Immature natural killer cell (primary cell): ENCODE measurements around the gene TTC23L. TPM values are rescaled to one million over a fixed set of nuclear protein-coding genes. Genes with fewer than 3 reads are reported as not detected.
A peak's percentile ranks its signal among the peaks of the same experiment; 100 is the strongest.

Experiments used
- DNase-seq, 3 donors: peaks; one replicate each; pipeline ENCODE4 v3.0.0; 2022; ENCODE audit warnings: mixed read lengths in 1 of 3
- H3K27ac Mint-ChIP-seq, 6 donors: one replicate each; pipeline ENCODE4 v1.8.0; 2020; ENCODE audit warnings: mixed read lengths in 6 of 6, mild to moderate bottlenecking in 5 of 6, inconsistent platforms in 4 of 6, moderate library complexity in 3 of 6
- H3K27me3 Mint-ChIP-seq, 3 donors: one replicate each; pipeline ENCODE4 v1.8.0; 2020 to 2021; ENCODE audit warnings: low read depth in 3 of 3, mild to moderate bottlenecking in 3 of 3, mixed read lengths in 3 of 3, moderate library complexity in 3 of 3, inconsistent platforms in 1 of 3
- H3K36me3 Mint-ChIP-seq, 3 donors: one replicate each; pipeline ENCODE4 v1.8.0; 2020; ENCODE audit warnings: mixed read lengths in 3 of 3, inconsistent platforms in 2 of 3, mild to moderate bottlenecking in 2 of 3
- H3K4me1 Mint-ChIP-seq, 2 donors: one replicate each; pipeline ENCODE4 v1.8.0; 2020; ENCODE audit warnings: inconsistent platforms in 2 of 2, mild to moderate bottlenecking in 2 of 2, mixed read lengths in 2 of 2, moderate library complexity in 1 of 2
- H3K4me3 Mint-ChIP-seq, 5 donors: one replicate each; pipeline ENCODE4 v1.8.0; 2020; ENCODE audit warnings: mild to moderate bottlenecking in 5 of 5, mixed read lengths in 5 of 5, inconsistent platforms in 3 of 5, moderate library complexity in 3 of 5
- H3K9me3 Mint-ChIP-seq, 6 donors: one replicate each; pipeline ENCODE4 v1.8.0; 2020; ENCODE audit warnings: mild to moderate bottlenecking in 6 of 6, mixed read lengths in 6 of 6, inconsistent platforms in 4 of 6, moderate library complexity in 3 of 6
- polyA plus RNA-seq, 3 donors: library from polyadenylated mRNA; unstranded; fragments of 300-500 nt; fragmentation: Illumina TruSeq; gene quantifications; one replicate each; pipeline ENCODE4 v1.2.3, GENCODE V29; 2021

The TTC23L gene
- polyA plus RNA-seq, 3 donors from 2014 or later = not detected

GRCh38 chr5:34926318-34926888 lies 87.4 kb downstream of the TTC23L start:
- H3K4me3 Mint-ChIP-seq = no peak overlapping the region
- H3K9me3 Mint-ChIP-seq = no peaks in the 10 kb centered on the region
- H3K27me3 Mint-ChIP-seq = peaks cover 0 to 5% (median 3%) of the 10 kb centered on the region in 3 donors
- H3K27ac Mint-ChIP-seq = no peak overlapping the region
- no peak for DNase-seq
- peaks cover 13 to 28% (median 15%) of the 10 kb centered on the region in 3 donors for H3K36me3 Mint-ChIP-seq
- peaks cover 18 to 28% of the 10 kb centered on the region in 2 donors for H3K4me1 Mint-ChIP-seq

GRCh38 chr5:34927785-34928184 lies 88.8 kb downstream of the TTC23L start:
- Mint-ChIP-seq H3K36me3 (peaks cover 9 to 22% (median 12%) of the 10 kb centered on the region in 3 donors), H3K9me3 (no peaks in the 10 kb centered on the region), H3K27ac (no peak overlapping the region), H3K4me1 (peaks cover 23 to 35% of the 10 kb centered on the region in 2 donors), H3K4me3 (peak overlapping the region in 1 of 5 donors; percentile 33), H3K27me3 (peaks cover 0 to 5% (median 3%) of the 10 kb centered on the region in 3 donors)
- no peak for DNase-seq

DNA sequence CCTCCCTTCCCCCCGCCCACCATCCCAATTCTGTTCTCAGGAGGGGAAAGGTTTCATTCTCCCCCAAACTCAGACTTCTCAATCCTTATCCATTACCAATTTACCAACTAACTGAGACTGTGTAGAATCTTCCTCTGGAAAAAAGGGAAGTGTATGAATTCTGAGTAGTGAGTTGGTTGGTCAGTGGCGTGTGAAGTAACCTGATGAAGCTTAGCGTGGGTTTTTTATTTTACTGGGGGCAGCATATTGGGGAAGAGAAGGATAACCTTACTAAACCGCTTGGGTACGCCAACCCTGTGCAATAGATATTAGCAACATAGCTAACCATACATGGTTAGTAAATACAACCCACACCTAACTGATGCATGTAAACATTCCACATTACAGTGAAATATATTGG lies 89.3 kb downstream of the TTC23L start:
- H3K27me3 Mint-ChIP-seq = peaks cover 0 to 5% (median 3%) of the 10 kb centered on the region in 3 donors
- peak overlapping the region in 3 of 5 donors; percentile 46 to 92 (median 92) for H3K4me3 Mint-ChIP-seq
- DNase-seq = no peak
- H3K9me3 Mint-ChIP-seq = no peaks in the 10 kb centered on the region
- peaks cover 8 to 21% (median 11%) of the 10 kb centered on the region in 3 donors for H3K36me3 Mint-ChIP-seq
- peak overlapping the region in 1 of 6 donors; percentile 28 for H3K27ac Mint-ChIP-seq
- H3K4me1 Mint-ChIP-seq = peaks cover 23 to 35% of the 10 kb centered on the region in 2 donors

- Mint-ChIP-seq H3K27me3 (peaks cover 0 to 5% (median 3%) of the 10 kb centered on the region in 3 donors), H3K36me3 (peaks cover 4 to 15% (median 11%) of the 10 kb centered on the region in 3 donors), H3K4me1 (peaks cover 29 to 41% of the 10 kb centered on the region in 2 donors), H3K27ac (peak within 1 kb of the TSS; percentile 91 to 96 (median 94)), H3K9me3 (no peaks in the 10 kb centered on the region), H3K4me3 (peak within 1 kb of the TSS; percentile 92 to 96 (median 94))
- peak; percentile 98 for DNase-seq
Observed at GRCh38 chr5:34929134-34929719, 90.3 kb downstream of the TTC23L start, which contains the start of gene DNAJC21. TSS of gene DNAJC21 (plus strand) at chr5:34929559. CDS start at chr5:34929820, 261 bp downstream.

DNA sequence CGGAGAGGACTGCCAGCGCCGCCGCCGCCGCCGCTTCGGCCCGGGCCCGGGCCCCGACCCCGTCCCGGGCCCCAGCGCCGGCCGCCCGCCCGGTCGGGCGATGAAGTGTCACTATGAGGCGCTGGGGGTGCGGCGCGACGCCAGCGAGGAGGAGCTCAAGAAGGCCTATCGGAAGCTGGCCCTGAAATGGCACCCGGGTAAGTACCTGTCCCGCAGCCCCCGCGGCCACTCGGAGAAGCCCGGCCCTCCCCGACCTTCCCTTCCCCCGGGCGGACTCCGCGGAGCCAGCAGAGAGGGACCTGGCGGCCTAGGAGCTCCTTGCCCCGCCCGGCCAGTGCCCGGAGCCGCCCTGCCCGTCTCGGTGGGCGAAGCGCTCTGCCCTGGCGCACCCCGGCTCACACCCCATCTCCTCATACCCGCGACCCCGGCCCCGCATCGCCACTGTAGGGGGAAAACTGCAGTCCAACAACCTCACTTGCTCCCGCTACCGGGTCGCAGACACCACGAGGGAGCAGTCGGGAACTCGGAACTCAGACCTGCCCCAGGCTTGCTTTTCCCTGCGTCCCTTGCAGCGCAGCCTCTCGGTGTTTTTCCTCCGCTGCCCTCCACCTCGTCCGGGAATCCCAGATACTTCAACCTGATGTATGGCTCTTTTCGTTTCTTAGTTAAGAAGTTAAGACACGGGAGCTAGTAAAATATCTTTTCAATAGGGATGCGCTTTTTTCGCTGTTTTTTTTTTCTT lies 90.9 kb downstream of the TTC23L start:
- Mint-ChIP-seq H3K36me3 (peaks cover 2 to 11% (median 11%) of the 10 kb centered on the region in 3 donors), H3K27me3 (peaks cover 0 to 5% (median 3%) of the 10 kb centered on the region in 3 donors)

DNA sequence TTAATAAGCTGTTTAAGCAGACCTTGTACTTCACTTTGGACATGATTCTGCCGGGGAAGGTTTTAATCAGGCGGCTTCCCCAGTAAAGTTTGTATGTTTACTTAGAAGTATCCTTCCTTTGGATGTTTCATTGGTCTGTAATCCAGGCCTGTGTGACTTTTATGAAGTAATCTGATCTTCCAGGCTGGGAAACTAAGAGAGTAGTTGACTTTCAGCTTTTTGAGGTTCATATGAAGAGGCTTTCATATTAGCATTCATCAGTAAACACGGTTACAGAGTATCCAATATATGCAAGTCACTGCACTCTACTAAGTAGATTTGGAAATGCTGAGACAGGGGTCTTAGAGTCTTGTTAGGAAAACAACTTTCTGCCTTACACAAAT lies 91.5 kb downstream of the TTC23L start:
- H3K27me3 Mint-ChIP-seq = peaks cover 0 to 5% (median 3%) of the 10 kb centered on the region in 3 donors
- DNase-seq = no peak

More for the DNA sequence above, 90.9 kb downstream of the TTC23L start:
- DNase-seq = peak; percentile 82 to 85 (median 83)
- H3K9me3 Mint-ChIP-seq = no peaks in the 10 kb centered on the region
- peak overlapping the region; percentile 91 to 96 (median 94) for H3K4me3 Mint-ChIP-seq
- H3K27ac Mint-ChIP-seq = peak overlapping the region; percentile 91 to 96 (median 94)
- H3K4me1 Mint-ChIP-seq = peaks cover 29 to 41% of the 10 kb centered on the region in 2 donors

GRCh38 chr5:34930870-34931269 lies 91.9 kb downstream of the TTC23L start:
- Mint-ChIP-seq H3K4me1 (peaks cover 29 to 41% of the 10 kb centered on the region in 2 donors), H3K36me3 (peaks cover 4 to 8% (median 5%) of the 10 kb centered on the region in 3 donors), H3K4me3 (peak overlapping the region; percentile 91 to 96 (median 94)), H3K27ac (peak overlapping the region; percentile 91 to 96 (median 94)), H3K9me3 (no peaks in the 10 kb centered on the region), H3K27me3 (peaks cover 0 to 5% (median 3%) of the 10 kb centered on the region in 3 donors)
- no peak for DNase-seq

More for the DNA sequence above, 91.5 kb downstream of the TTC23L start:
- H3K9me3 Mint-ChIP-seq = no peaks in the 10 kb centered on the region
- peaks cover 5 to 8% (median 6%) of the 10 kb centered on the region in 3 donors for H3K36me3 Mint-ChIP-seq
- peak overlapping the region; percentile 91 to 96 (median 94) for H3K27ac Mint-ChIP-seq
- peaks cover 29 to 41% of the 10 kb centered on the region in 2 donors for H3K4me1 Mint-ChIP-seq
- H3K4me3 Mint-ChIP-seq = peak overlapping the region; percentile 91 to 96 (median 94)

GRCh38 chr5:34932947-34933346 lies 94.0 kb downstream of the TTC23L start:
- H3K4me3 Mint-ChIP-seq = no peak overlapping the region
- peaks cover 29 to 41% of the 10 kb centered on the region in 2 donors for H3K4me1 Mint-ChIP-seq
- peaks cover 0 to 7% (median 3%) of the 10 kb centered on the region in 3 donors for H3K27me3 Mint-ChIP-seq
- H3K36me3 Mint-ChIP-seq = peaks cover 10 to 11% (median 10%) of the 10 kb centered on the region in 3 donors
- DNase-seq = no peak
- H3K9me3 Mint-ChIP-seq = no peaks in the 10 kb centered on the region
- H3K27ac Mint-ChIP-seq = no peak overlapping the region

GRCh38 chr5:34941936-34942335 lies 103.0 kb downstream of the TTC23L start:
- H3K4me1 Mint-ChIP-seq = no peaks in the 10 kb centered on the region
- no peaks in the 10 kb centered on the region for H3K9me3 Mint-ChIP-seq
- peaks cover 27 to 53% (median 42%) of the 10 kb centered on the region in 3 donors for H3K36me3 Mint-ChIP-seq
- peaks cover 0 to 3% (median 1%) of the 10 kb centered on the region in 3 donors for H3K27me3 Mint-ChIP-seq
- H3K4me3 Mint-ChIP-seq = no peak overlapping the region
- no peak for DNase-seq
- no peak overlapping the region for H3K27ac Mint-ChIP-seq

DNA sequence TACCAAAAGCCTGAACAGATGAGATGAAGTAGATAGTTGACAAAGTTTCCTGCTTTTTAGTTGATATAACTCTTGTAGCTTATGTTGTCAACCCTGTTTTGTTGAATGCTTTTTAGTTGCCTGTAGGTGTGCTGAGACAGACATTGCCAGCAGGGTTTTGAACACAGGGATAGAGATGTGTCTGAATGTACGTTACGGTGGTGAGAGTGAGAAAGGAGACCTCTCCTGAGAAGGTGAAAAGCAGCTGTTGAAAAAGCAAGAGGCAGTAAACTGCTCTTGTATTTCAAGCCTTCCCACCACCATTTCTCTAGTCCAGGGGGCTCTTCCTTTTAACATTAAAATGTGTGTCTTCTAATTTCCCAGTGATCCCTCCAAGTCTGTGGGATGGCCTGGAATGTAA lies 105.1 kb downstream of the TTC23L start:
- Mint-ChIP-seq H3K27ac (no peak overlapping the region), H3K36me3 (peaks cover 19 to 55% (median 34%) of the 10 kb centered on the region in 3 donors), H3K9me3 (no peaks in the 10 kb centered on the region), H3K4me1 (no peaks in the 10 kb centered on the region), H3K27me3 (peaks cover 0 to 3% (median 0%) of the 10 kb centered on the region in 3 donors), H3K4me3 (no peak overlapping the region)
- DNase-seq = no peak

- no peaks in the 10 kb centered on the region for H3K4me1 Mint-ChIP-seq
Observed at GRCh38 chr5:34944460-34945047, 105.6 kb downstream of the TTC23L start.

More at GRCh38 chr5:34944460-34945047, 105.6 kb downstream of the TTC23L start:
- Mint-ChIP-seq H3K27me3 (peaks cover 0 to 3% (median 0%) of the 10 kb centered on the region in 3 donors), H3K27ac (no peak overlapping the region), H3K4me3 (no peak overlapping the region), H3K9me3 (no peaks in the 10 kb centered on the region), H3K36me3 (peaks cover 20 to 58% (median 35%) of the 10 kb centered on the region in 3 donors)
- DNase-seq = no peak
